GM21717 (cell line): ENCODE data around the gene IDS.

ENCODE experiments used
- ATAC-seq: cut with Tn5 transposase; IDR thresholded peaks from one replicate; pipeline ENCODE4 v1.9.1; 2021; ENCODE audit warnings: mild to moderate bottlenecking, moderate library complexity; ENCODE audit not compliant: unreplicated experiment

The IDS gene

DNA sequence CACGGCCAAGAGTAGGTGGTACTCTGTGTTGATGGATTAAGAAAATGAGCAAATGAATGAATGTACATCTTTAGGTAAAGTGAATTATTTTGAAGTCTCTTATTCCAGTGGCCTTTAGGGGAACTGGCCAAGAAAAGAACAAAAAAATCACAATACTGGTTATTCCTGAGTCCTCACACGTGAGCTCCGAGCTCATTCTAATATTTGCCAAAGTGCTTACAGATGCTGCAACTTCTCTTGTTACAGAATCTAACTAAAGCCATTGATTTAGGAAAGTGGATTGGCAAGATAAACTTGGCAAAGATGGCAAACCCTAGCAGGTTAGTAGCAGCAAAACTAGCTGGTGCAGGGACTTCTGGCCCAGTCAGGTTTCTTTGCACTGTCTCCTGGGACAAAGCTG lies 37.6 kb downstream of the IDS start:
- no peak for ATAC-seq

DNA sequence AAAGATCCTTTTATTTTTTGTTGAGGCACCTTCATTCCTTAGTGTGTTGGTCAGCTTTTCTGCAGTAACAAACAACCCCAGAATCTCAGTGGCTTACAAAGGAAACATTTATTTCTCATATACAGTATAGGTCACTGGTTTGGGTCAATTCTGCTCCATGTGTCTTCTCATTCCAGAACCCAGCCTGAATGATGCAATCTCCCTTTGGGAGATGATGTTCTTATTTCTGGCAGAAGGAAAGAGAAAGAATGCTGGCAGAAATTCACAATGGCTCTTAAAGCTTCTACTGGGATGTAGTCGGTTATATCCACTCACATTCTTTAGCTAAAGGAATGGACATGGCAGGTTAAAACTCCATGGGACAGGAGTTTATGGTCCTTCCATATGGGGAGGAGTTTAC lies 42.3 kb downstream of the IDS start:
- ATAC-seq, result no peak

DNA sequence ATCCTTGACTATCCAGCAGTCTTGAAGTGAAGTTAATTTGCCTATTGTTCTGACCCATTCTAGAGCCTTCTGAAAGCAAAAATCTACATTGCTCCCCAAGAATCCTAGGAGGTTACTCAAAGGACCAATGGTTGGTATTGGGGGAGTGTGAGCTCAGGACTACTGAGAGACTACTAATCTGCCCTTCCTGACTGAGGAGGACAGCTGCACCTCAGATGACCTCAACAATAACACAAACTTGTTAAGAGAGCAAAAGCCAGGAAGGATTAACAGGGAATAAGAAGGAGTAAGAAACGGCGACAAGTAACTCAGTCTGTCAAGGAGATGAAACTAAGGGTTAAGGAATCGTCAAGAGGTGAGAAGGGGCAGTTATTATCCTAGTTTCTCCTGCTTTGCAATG lies 43.4 kb downstream of the IDS start:
- ATAC-seq, result no peak

DNA sequence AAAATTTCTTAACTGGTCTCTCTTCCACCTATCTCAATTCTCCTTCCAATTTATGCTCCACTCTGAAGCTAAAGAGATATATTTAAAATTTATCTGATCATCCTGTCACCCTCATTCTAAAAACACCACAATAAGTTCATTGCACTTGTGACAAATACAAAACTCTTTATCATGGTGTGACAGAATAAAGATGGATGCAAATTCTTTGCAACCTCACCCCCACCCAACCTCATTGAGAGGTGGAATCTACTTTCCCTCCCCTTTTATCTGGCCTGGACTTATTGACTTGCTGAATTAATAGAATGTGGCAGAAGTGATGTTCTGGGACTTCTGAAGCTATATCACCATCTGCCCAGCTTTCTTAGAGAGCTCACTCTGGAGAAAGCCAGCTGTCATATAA lies 46.5 kb downstream of the IDS start:
- no peak for ATAC-seq

- ATAC-seq, result no peak
Measured at GRCh38 chrX:149456476-149457245, 48.4 kb downstream of the IDS start.

- ATAC-seq, result no peak
Measured at GRCh38 chrX:149455934-149456333, 49.2 kb downstream of the IDS start.

- no peak for ATAC-seq
Measured at GRCh38 chrX:149453906-149454822, 50.9 kb downstream of the IDS start.

- ATAC-seq, result no peak
Measured at GRCh38 chrX:149453030-149453429, 52.1 kb downstream of the IDS start.

GRCh38 chrX:149433451-149433850 lies 71.7 kb downstream of the IDS start:
- ATAC-seq, result no peak

DNA sequence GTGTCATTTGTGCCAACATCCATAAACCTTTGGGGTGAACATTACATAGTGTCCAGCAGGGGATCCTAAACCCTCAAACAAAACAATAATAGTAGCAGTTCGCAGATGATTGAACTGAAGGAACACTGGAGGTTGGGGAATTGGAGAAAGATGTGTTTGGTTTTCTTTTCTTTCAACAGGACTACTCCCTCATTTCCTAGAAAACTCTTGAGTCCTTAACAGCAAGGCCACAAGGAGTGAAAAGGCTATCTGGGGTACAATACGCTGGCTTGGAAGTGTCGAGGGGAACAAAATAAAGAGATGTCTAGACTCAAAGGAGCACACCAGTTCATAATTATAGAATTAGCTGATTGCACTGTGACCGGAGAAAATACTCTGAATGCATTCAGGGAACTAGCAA lies 72.1 kb downstream of the IDS start:
- ATAC-seq, result no peak
